Left lobe of liver (tissue), 2 donors: ENCODE data around the gene ADIPOR2. TPM values are rescaled to one million over a fixed set of nuclear protein-coding genes. Genes with fewer than 3 reads are reported as not detected.

ENCODE experiments used
- ATAC-seq: fragments of 200-7000 bp; cut with Tn5 transposase; one replicate; pipeline ENCODE4 v1.9.1; 2020; ENCODE audit warnings: mild to moderate bottlenecking, moderate library complexity
- DNase-seq: peaks from one replicate; pipeline ENCODE4 v3.0.0-alpha.2; 2020; ENCODE audit warnings: low spot score
- total RNA-seq: library from RNA; stranded (reverse); gene quantifications from one replicate; pipeline ENCODE4 v1.2.1, GENCODE V29; 2021
- donor health status: DM: no; HTN: no; CAD: no; lungs with moderate emphysema.
- donor health status: DM: no; HTN: yes; CAD: no.

The ADIPOR2 gene
- total RNA-seq, 1 donor from 2014 or later, result 58.0 TPM

GRCh38 chr12:1826401-1826800, 135.5 kb downstream of the ADIPOR2 start:
- DNase-seq (no peak), ATAC-seq (no peak)

GRCh38 chr12:1826867-1827705, 136.2 kb downstream of the ADIPOR2 start:
- DNase-seq, result no peak
- ATAC-seq, result no peak

GRCh38 chr12:1827826-1828805, 137.2 kb downstream of the ADIPOR2 start:
- no peak for ATAC-seq
- no peak for DNase-seq

GRCh38 chr12:1828856-1829255, 138.0 kb downstream of the ADIPOR2 start:
- ATAC-seq (no peak), DNase-seq (no peak)

GRCh38 chr12:1829306-1829900, 138.5 kb downstream of the ADIPOR2 start:
- no peak for ATAC-seq
- DNase-seq, result no peak

- DNase-seq (no peak), ATAC-seq (no peak)
Measured at GRCh38 chr12:1830401-1830845, 139.6 kb downstream of the ADIPOR2 start.

GRCh38 chr12:1830981-1831963, 140.4 kb downstream of the ADIPOR2 start:
- DNase-seq (no peak), ATAC-seq (peak; percentile 82)

- no peak for DNase-seq
- no peak for ATAC-seq
Measured at GRCh38 chr12:1832801-1833595, 142.1 kb downstream of the ADIPOR2 start.

GRCh38 chr12:1833596-1834028, 142.7 kb downstream of the ADIPOR2 start:
- DNase-seq, result no peak

GRCh38 chr12:1834186-1834925, 143.5 kb downstream of the ADIPOR2 start:
- DNase-seq (no peak), ATAC-seq (no peak)

More at GRCh38 chr12:1833596-1834028, 142.7 kb downstream of the ADIPOR2 start:
- no peak for ATAC-seq

- DNase-seq (no peak), ATAC-seq (no peak)
Measured at GRCh38 chr12:1835211-1836131, 144.6 kb downstream of the ADIPOR2 start.

GRCh38 chr12:1836241-1836803, 145.5 kb downstream of the ADIPOR2 start:
- ATAC-seq (no peak), DNase-seq (no peak)

- ATAC-seq (no peak), DNase-seq (no peak)
Measured at GRCh38 chr12:1836854-1837421, 146.1 kb downstream of the ADIPOR2 start.

GRCh38 chr12:1837541-1838204, 146.8 kb downstream of the ADIPOR2 start:
- DNase-seq (no peak), ATAC-seq (no peak)
